ENCODE results near the gene CACNA2D3. TPM values are rescaled to one million over a fixed set of nuclear protein-coding genes. Genes with fewer than 3 reads are reported as not detected.

Gene CACNA2D3
- polyA plus RNA-seq, 1 donor from 2014 or later: 26.2 TPM

DNA sequence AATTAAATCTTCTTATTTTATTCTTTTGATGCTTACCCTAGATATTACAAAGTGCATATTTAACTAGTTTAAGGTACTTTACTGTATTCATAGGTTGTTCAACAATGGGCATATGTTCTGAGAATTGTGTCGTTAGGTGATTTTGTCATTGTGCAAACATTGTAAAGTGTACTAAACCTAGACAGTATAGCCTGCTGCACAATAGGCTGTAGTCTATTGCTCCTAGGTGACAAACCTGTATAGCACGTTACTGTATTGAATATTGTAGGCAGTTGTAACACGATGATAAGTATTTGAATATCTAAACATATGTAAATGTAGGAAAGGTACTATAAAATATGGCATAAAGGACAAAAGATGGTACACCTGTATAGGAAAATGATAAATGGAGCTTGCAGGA is 100.7 kb downstream of the CACNA2D3 start:
- Histone ChIP-seq H2AFZ (ENCODE audit: low read depth, low read length) (no peak overlapping the region), H3K4me3 (ENCODE audit: low read length) (no peak overlapping the region), H3F3A (ENCODE audit: insufficient read depth, low read length, poor library complexity, severe bottlenecking) (no peaks in the 10 kb centered on the region), H3K4me2 (ENCODE audit: low read length) (no peak overlapping the region), H3K27me3 (ENCODE audit: insufficient read depth, low read depth, low read length) (no peaks in the 10 kb centered on the region), H3K9me3 (ENCODE audit: low read length) (no peaks in the 10 kb centered on the region), H3K9ac (ENCODE audit: low read length) (no peak overlapping the region), H3K27ac (ENCODE audit: low read length) (no peak overlapping the region), H3K36me3 (ENCODE audit: insufficient read depth, low read length) (no peaks in the 10 kb centered on the region), H4K20me1 (ENCODE audit: insufficient read depth) (no peaks in the 10 kb centered on the region), H3K9me2 (ENCODE audit: insufficient read depth, low read length) (no peaks in the 10 kb centered on the region), H3K79me2 (replicated peaks; ENCODE audit: insufficient read depth, low read length) (no peaks in the 10 kb centered on the region)
- TF ChIP-seq EP300 (conservative IDR thresholded peaks at IDR 0.05; ENCODE audit: poor library complexity, severe bottlenecking) (no peak), POLR2AphosphoS5 (IDR thresholded peaks at IDR 0.05) (no peak), SMC3 (conservative IDR thresholded peaks at IDR 0.05; ENCODE audit: poor library complexity) (no peak), MXI1 (conservative IDR thresholded peaks at IDR 0.05; ENCODE audit: poor library complexity, severe bottlenecking) (no peak), EZH2 (IDR thresholded peaks at IDR 0.05; ENCODE audit: borderline replicate concordance, insufficient read depth, low read length, poor library complexity, severe bottlenecking) (no peak), RAD21 (conservative IDR thresholded peaks at IDR 0.05) (no peak), TAF1 (IDR thresholded peaks at IDR 0.05; ENCODE audit: low read depth) (no peak)
- TF ChIP-seq, protein P1, sequence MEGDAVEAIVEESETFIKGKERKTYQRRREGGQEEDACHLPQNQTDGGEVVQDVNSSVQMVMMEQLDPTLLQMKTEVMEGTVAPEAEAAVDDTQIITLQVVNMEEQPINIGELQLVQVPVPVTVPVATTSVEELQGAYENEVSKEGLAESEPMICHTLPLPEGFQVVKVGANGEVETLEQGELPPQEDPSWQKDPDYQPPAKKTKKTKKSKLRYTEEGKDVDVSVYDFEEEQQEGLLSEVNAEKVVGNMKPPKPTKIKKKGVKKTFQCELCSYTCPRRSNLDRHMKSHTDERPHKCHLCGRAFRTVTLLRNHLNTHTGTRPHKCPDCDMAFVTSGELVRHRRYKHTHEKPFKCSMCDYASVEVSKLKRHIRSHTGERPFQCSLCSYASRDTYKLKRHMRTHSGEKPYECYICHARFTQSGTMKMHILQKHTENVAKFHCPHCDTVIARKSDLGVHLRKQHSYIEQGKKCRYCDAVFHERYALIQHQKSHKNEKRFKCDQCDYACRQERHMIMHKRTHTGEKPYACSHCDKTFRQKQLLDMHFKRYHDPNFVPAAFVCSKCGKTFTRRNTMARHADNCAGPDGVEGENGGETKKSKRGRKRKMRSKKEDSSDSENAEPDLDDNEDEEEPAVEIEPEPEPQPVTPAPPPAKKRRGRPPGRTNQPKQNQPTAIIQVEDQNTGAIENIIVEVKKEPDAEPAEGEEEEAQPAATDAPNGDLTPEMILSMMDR (IDR thresholded peaks at IDR 0.05; ENCODE audit: poor library complexity, severe bottlenecking): no peak
- TF ChIP-seq, protein P2, sequence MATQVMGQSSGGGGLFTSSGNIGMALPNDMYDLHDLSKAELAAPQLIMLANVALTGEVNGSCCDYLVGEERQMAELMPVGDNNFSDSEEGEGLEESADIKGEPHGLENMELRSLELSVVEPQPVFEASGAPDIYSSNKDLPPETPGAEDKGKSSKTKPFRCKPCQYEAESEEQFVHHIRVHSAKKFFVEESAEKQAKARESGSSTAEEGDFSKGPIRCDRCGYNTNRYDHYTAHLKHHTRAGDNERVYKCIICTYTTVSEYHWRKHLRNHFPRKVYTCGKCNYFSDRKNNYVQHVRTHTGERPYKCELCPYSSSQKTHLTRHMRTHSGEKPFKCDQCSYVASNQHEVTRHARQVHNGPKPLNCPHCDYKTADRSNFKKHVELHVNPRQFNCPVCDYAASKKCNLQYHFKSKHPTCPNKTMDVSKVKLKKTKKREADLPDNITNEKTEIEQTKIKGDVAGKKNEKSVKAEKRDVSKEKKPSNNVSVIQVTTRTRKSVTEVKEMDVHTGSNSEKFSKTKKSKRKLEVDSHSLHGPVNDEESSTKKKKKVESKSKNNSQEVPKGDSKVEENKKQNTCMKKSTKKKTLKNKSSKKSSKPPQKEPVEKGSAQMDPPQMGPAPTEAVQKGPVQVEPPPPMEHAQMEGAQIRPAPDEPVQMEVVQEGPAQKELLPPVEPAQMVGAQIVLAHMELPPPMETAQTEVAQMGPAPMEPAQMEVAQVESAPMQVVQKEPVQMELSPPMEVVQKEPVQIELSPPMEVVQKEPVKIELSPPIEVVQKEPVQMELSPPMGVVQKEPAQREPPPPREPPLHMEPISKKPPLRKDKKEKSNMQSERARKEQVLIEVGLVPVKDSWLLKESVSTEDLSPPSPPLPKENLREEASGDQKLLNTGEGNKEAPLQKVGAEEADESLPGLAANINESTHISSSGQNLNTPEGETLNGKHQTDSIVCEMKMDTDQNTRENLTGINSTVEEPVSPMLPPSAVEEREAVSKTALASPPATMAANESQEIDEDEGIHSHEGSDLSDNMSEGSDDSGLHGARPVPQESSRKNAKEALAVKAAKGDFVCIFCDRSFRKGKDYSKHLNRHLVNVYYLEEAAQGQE (IDR thresholded peaks at IDR 0.05; ENCODE audit: borderline replicate concordance): no peak

DNA sequence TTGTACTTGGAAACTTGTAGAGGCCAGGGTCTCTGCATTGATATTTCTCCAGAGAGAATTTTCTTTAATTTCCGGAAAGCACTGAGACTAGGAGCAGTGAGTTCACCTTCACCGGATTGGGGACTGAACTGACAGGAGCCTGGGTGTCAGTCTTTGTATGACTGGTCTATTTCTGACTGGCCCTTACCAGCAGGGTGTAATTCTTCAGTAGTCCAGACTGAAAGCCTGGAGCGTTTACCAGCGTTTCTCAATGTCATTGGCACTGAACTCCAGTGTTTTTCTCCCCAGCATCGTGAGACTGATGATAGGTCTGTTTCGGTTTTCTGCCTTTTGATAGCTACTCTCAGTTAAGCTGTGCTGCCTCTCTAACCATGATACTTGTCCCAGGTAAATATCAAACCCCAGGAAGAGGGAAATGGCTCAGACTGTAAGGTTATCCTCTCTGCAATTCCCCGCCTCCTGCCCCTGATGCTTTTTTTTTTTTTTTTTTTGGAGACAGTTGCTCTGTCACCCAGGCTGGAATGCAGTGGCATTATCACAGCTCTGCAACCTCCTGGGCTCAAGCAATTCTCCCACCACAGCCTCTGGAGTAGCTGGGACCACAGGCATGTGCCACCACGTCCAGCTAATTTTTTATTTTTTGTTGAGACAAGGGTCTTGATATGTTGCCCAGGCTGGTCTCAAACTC is 103.6 kb downstream of the CACNA2D3 start:
- H3K9ac ChIP-seq (ENCODE audit: low read length): no peak overlapping the region
- H3F3A ChIP-seq (ENCODE audit: insufficient read depth, low read length, poor library complexity, severe bottlenecking): no peaks in the 10 kb centered on the region
- H3K4me2 ChIP-seq (ENCODE audit: low read length): no peak overlapping the region
- H3K79me2 ChIP-seq (replicated peaks; ENCODE audit: insufficient read depth, low read length): no peaks in the 10 kb centered on the region
- no peaks in the 10 kb centered on the region for H3K27me3 ChIP-seq (ENCODE audit: insufficient read depth, low read depth, low read length)
- no peaks in the 10 kb centered on the region for H3K9me2 ChIP-seq (ENCODE audit: insufficient read depth, low read length)
- H2AFZ ChIP-seq (ENCODE audit: low read depth, low read length): no peak overlapping the region
- H3K36me3 ChIP-seq (ENCODE audit: insufficient read depth, low read length): no peaks in the 10 kb centered on the region
- no peaks in the 10 kb centered on the region for H3K9me3 ChIP-seq (ENCODE audit: low read length)
- TF ChIP-seq TAF1 (IDR thresholded peaks at IDR 0.05; ENCODE audit: low read depth): no peak
- peak; percentile 40 for TF ChIP-seq POLR2AphosphoS5 (IDR thresholded peaks at IDR 0.05)
- H4K20me1 ChIP-seq (ENCODE audit: insufficient read depth): no peaks in the 10 kb centered on the region
- H3K4me3 ChIP-seq (ENCODE audit: low read length): no peak overlapping the region
- no peak overlapping the region for H3K27ac ChIP-seq (ENCODE audit: low read length)

All from neural cell (in vitro differentiated cells).